DOHH2 (cell line): ENCODE results near the gene MEGF11.

Experiments used
- H3F3A ChIP-seq: fragments of 200-600 bp; sonication (generic), shearing (Covaris generic); 2 replicates; pipeline ENCODE4 v1.6.0; 2016; ENCODE audit warnings: antibody characterized with exemption, mild to moderate bottlenecking; ENCODE audit not compliant: control insufficient read depth, insufficient read depth
- H3K27ac ChIP-seq: fragments of 200-600 bp; sonication (generic); 2 replicates; pipeline ENCODE4 v1.5.1; 2014; ENCODE audit warnings: low read depth, mild to moderate bottlenecking, low read length, moderate library complexity
- H3K27me3 ChIP-seq: fragments of 200-600 bp; sonication (generic); 2 replicates; pipeline ENCODE4 v1.6.1; 2014; ENCODE audit warnings: mild to moderate bottlenecking, low read length, mixed read lengths; ENCODE audit not compliant: control insufficient read depth
- H3K36me3 ChIP-seq: fragments of 200-600 bp; sonication (generic); 2 replicates; pipeline ENCODE4 v1.6.1; 2014; ENCODE audit warnings: mild to moderate bottlenecking, low read length, moderate library complexity, mixed read lengths; ENCODE audit not compliant: control insufficient read depth
- H3K4me1 ChIP-seq: fragments of 200-600 bp; sonication (generic); 2 replicates; pipeline ENCODE4 v1.6.1; 2014; ENCODE audit warnings: mild to moderate bottlenecking, low read length, mixed read lengths; ENCODE audit not compliant: control insufficient read depth
- H3K4me2 ChIP-seq: fragments of 200-600 bp; sonication (generic); 2 replicates; pipeline ENCODE4 v1.6.0; 2014; ENCODE audit warnings: mild to moderate bottlenecking, low read length, moderate library complexity
- H3K4me3 ChIP-seq: fragments of 200-600 bp; sonication (generic); 2 replicates; pipeline ENCODE4 v1.5.1; 2014; ENCODE audit warnings: mild to moderate bottlenecking, low read length, mixed read lengths
- H3K79me2 ChIP-seq: fragments of 200-600 bp; sonication (generic); 2 replicates; pipeline ENCODE4 v1.6.1; 2014; ENCODE audit warnings: mild to moderate bottlenecking, low read length, mixed read lengths; ENCODE audit not compliant: control insufficient read depth
- H3K9me2 ChIP-seq: fragments of 200-600 bp; sonication (generic); replicated peaks from 2 replicates; pipeline ENCODE4 v1.6.1; 2014; ENCODE audit warnings: mild to moderate bottlenecking, low read length, mixed read lengths; ENCODE audit not compliant: control insufficient read depth
- H3K9me3 ChIP-seq: fragments of 200-600 bp; sonication (generic); 2 replicates; pipeline ENCODE4 v1.6.1; 2014; ENCODE audit warnings: antibody characterized with exemption, low read length, mixed read lengths; ENCODE audit not compliant: control insufficient read depth, insufficient read depth
- H4K20me1 ChIP-seq: fragments of 200-600 bp; sonication (generic); 2 replicates; pipeline ENCODE4 v1.6.0; 2014; ENCODE audit warnings: low read depth, mild to moderate bottlenecking, antibody characterized with exemption, low read length, moderate library complexity; ENCODE audit not compliant: control insufficient read depth, insufficient read depth
- CTCF ChIP-seq: fragments of 200-600 bp; sonication (generic); IDR thresholded peaks from one replicate; pipeline ENCODE4 v1.5.1; 2014; ENCODE audit warnings: antibody characterized with exemption, mild to moderate bottlenecking, low read depth, low read length; ENCODE audit not compliant: poor library complexity, severe bottlenecking
- EZH2phosphoT487 ChIP-seq: fragments of 200-600 bp; sonication (generic); IDR thresholded peaks from 2 replicates; pipeline ENCODE4 v1.6.1; 2017; ENCODE audit warnings: borderline replicate concordance, mild to moderate bottlenecking, antibody characterized with exemption, low read length, moderate library complexity, mixed read lengths

Gene MEGF11

GRCh38 chr15:66071921-66072295 is 181.6 kb downstream of the MEGF11 start:
- Histone ChIP-seq H3K27ac (no peak overlapping the region), H3K27me3 (no peaks in the 10 kb centered on the region), H3K4me1 (no peaks in the 10 kb centered on the region), H3F3A (no peaks in the 10 kb centered on the region), H4K20me1 (0 out of 2 replicates have a peak, but pooled peaks cover 4% of the 10 kb centered on the region), H3K4me3 (no peak overlapping the region), H3K9me2 (no peaks in the 10 kb centered on the region), H3K4me2 (no peak overlapping the region), H3K36me3 (peaks cover 43% of the 10 kb centered on the region), H3K79me2 (no peaks in the 10 kb centered on the region), H3K9me3 (no peaks in the 10 kb centered on the region)
- TF ChIP-seq CTCF, result no peak
- TF ChIP-seq EZH2phosphoT487, result no peak

DNA sequence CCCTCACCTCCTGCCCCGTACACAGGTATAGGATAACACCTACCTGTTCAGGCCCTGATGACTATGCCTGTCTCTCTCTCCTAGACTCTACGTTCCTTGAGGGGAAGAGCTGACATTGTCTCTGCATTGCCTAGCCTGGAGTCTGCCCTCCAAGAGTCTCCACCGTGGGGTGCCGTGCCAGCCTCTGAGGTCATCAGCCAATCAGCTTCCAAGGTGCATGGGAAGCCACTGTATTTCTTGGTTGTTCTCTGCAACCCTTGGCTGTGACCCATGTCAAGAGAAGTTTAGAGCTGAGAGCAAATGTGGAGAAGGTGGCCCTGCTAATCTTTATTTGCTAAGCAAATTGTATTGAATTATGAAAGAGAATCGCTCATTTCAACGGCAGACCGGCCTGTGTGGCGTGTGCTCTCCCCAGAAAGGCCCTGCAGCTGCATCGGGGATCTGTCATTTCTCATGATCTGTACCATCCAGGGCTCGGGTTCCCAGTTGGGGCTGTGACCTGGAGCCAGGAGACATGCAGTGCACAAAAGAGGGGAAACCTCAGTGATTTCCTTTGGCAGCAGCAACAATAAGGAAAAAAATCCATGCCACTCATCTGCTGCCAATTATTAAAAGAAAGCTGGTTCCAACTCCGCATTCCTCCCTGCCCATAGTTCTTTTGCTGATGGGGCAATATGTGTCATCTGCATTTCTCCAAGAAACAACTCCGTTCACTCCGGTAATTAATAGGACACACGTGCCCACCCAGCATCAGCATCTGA is 182.2 kb downstream of the MEGF11 start:
- no peak overlapping the region for H3K27ac ChIP-seq
- H3F3A ChIP-seq, result no peaks in the 10 kb centered on the region
- H3K79me2 ChIP-seq, result no peaks in the 10 kb centered on the region
- H3K4me3 ChIP-seq, result no peak overlapping the region
- H3K4me1 ChIP-seq, result no peaks in the 10 kb centered on the region
- no peak for TF ChIP-seq CTCF
- no peak for TF ChIP-seq EZH2phosphoT487
- H3K27me3 ChIP-seq, result no peaks in the 10 kb centered on the region
- H3K36me3 ChIP-seq, result peaks cover 40% of the 10 kb centered on the region
- no peaks in the 10 kb centered on the region for H3K9me3 ChIP-seq
- 0 out of 2 replicates have a peak, but pooled peaks cover 4% of the 10 kb centered on the region for H4K20me1 ChIP-seq
- no peaks in the 10 kb centered on the region for H3K9me2 ChIP-seq
- H3K4me2 ChIP-seq, result no peak overlapping the region

GRCh38 chr15:66070220-66070934 is 183.2 kb downstream of the MEGF11 start:
- no peaks in the 10 kb centered on the region for H3K27me3 ChIP-seq
- peaks cover 41% of the 10 kb centered on the region for H3K36me3 ChIP-seq
- H3F3A ChIP-seq, result no peaks in the 10 kb centered on the region
- H3K4me1 ChIP-seq, result no peaks in the 10 kb centered on the region
- H3K27ac ChIP-seq, result no peak overlapping the region
- no peak overlapping the region for H3K4me2 ChIP-seq
- no peaks in the 10 kb centered on the region for H3K79me2 ChIP-seq
- TF ChIP-seq CTCF (no peak), EZH2phosphoT487 (no peak)
- no peak overlapping the region for H3K4me3 ChIP-seq
- H4K20me1 ChIP-seq, result 0 out of 2 replicates have a peak, but pooled peaks cover 4% of the 10 kb centered on the region
- H3K9me3 ChIP-seq, result no peaks in the 10 kb centered on the region
- no peaks in the 10 kb centered on the region for H3K9me2 ChIP-seq
